ENCODE results near the gene PTGES. TPM values are rescaled to one million over a fixed set of nuclear protein-coding genes. Genes with fewer than 3 reads are reported as not detected.

The PTGES gene
- total RNA-seq, 1 donor from 2014 or later: 11.1 TPM

DNA sequence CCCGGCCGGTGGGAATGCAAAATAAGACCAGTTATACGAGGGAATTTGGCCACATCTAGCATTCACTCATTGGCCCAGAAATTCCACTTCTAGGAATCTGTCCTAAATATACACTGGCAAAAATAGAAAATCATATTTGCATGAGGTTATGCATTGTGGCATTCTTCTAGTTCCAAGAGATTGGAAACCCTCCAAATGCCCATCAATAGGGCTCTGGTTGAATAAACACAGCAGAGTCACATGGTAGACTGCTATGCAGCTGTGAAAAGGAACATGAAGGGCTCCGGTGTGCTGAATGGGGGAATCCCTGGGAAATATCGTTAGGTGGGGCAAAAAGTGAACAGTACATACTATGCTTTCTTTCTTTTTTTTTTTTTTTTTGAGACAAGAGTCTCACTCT, 36.8 kb downstream of the PTGES start:
- Histone ChIP-seq H3K4me3 (ENCODE audit: low read depth, low read length) (no peak overlapping the region), H3K27me3 (ENCODE audit: control insufficient read depth, insufficient read depth, low read length) (peaks cover 5% of the 10 kb centered on the region), H3K36me3 (ENCODE audit: control insufficient read depth, insufficient read depth, low read length) (no peaks in the 10 kb centered on the region)
- TF ChIP-seq, protein P1, sequence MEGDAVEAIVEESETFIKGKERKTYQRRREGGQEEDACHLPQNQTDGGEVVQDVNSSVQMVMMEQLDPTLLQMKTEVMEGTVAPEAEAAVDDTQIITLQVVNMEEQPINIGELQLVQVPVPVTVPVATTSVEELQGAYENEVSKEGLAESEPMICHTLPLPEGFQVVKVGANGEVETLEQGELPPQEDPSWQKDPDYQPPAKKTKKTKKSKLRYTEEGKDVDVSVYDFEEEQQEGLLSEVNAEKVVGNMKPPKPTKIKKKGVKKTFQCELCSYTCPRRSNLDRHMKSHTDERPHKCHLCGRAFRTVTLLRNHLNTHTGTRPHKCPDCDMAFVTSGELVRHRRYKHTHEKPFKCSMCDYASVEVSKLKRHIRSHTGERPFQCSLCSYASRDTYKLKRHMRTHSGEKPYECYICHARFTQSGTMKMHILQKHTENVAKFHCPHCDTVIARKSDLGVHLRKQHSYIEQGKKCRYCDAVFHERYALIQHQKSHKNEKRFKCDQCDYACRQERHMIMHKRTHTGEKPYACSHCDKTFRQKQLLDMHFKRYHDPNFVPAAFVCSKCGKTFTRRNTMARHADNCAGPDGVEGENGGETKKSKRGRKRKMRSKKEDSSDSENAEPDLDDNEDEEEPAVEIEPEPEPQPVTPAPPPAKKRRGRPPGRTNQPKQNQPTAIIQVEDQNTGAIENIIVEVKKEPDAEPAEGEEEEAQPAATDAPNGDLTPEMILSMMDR (IDR thresholded peaks at IDR 0.05; ENCODE audit: insufficient read depth, low read length, severe bottlenecking): no peak
- no peak for FAIRE-seq
- DNase-seq (ENCODE audit: low read depth): no peak

DNA sequence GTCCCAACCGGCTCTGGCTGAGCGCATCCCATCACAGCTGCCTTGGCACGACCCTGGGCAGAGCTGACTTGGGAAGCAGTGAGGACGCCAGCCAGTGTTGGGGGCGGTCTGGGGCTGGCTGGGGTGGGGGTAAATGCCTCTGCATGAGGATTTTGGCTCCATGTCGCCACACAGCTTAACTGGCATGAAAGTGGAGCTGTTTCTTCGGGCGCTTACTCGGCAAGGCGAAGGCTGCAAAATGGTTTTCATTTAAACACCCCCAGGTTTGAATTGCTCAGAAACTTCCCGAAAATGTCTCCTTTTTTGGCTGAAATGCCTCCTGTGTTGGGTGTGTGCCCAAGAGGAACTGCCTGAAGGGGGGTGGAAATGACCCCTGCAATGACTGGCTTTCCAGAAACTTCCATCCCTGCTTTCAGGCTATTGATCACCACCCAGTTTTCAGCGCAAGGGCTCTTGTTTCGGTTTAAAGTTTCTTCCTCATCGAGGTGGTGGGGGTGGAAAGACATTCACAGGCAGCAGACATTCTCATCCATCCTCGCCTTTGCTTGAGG, 38.3 kb downstream of the PTGES start:
- TF ChIP-seq, protein P1 (IDR thresholded peaks at IDR 0.05; ENCODE audit: insufficient read depth, low read length, severe bottlenecking): no peak
- no peaks in the 10 kb centered on the region for H3K36me3 ChIP-seq (ENCODE audit: control insufficient read depth, insufficient read depth, low read length)
- DNase-seq (ENCODE audit: low read depth): no peak
- no peak overlapping the region for H3K4me3 ChIP-seq (ENCODE audit: low read depth, low read length)
- no peak for FAIRE-seq
- peaks cover 4% of the 10 kb centered on the region for H3K27me3 ChIP-seq (ENCODE audit: control insufficient read depth, insufficient read depth, low read length)

DNA sequence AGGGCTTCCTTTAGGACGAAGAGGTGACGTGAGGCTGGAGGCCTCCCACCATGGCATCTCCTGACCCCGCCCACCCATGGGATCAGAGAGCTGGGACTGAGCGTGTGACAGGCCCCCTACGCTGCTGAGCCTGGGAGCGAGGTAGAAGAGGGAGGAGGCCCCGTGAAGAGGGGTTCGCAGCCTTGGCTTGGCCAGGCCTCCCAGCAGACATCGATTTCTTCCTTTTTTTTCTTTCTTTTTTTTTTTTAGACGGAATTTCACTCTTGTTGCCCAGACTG, 39.5 kb downstream of the PTGES start:
- TF ChIP-seq, protein P1 (IDR thresholded peaks at IDR 0.05; ENCODE audit: insufficient read depth, low read length, severe bottlenecking): no peak
- no peak for DNase-seq (ENCODE audit: low read depth)
- Histone ChIP-seq H3K36me3 (ENCODE audit: control insufficient read depth, insufficient read depth, low read length) (no peaks in the 10 kb centered on the region), H3K4me3 (ENCODE audit: low read depth, low read length) (no peak overlapping the region), H3K27me3 (ENCODE audit: control insufficient read depth, insufficient read depth, low read length) (peaks cover 1% of the 10 kb centered on the region)
- FAIRE-seq: no peak

DNA sequence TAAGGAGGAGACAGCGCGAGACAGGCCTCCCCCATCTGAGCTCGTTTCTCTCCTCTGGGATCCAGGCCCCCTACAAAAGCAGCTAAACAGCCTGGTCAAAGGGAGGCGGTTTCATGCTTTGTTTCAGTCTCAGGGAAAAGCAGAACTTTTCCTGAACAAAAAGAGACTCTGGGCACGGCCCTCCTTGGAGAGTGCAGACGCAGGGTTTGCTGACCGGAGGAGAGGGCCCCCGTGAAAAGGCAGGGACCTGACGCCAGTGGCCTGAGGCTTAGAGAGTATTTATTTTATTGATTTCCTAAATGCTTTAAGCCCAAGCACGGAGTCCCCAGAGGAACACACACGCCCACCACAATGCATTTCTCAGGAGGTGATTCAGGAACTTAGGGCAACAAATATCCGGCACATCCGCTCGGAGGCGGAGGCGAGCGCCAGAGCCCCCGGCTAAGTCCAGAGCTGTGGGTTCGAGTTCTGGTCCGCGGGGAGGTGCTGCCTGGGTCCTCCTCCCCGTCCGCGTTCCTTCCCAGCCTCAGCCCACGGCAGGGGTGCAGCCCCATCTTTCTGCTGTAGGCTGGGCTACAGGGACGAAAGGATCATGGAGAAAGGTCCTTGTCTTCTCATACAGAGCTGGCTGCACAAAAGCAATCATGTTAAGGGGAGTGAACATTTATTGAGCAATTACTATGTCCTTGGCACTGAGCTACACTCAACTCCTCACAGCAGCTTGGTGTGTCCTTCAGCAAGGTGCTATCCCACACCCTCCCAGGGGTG, 40.0 kb downstream of the PTGES start:
- TF ChIP-seq, protein P1 (IDR thresholded peaks at IDR 0.05; ENCODE audit: insufficient read depth, low read length, severe bottlenecking): no peak
- FAIRE-seq (no peak), DNase-seq (ENCODE audit: low read depth) (no peak)
- H3K36me3 ChIP-seq (ENCODE audit: control insufficient read depth, insufficient read depth, low read length): no peaks in the 10 kb centered on the region
- H3K27me3 ChIP-seq (ENCODE audit: control insufficient read depth, insufficient read depth, low read length): peaks cover 1% of the 10 kb centered on the region
- no peak overlapping the region for H3K4me3 ChIP-seq (ENCODE audit: low read depth, low read length)

DNA sequence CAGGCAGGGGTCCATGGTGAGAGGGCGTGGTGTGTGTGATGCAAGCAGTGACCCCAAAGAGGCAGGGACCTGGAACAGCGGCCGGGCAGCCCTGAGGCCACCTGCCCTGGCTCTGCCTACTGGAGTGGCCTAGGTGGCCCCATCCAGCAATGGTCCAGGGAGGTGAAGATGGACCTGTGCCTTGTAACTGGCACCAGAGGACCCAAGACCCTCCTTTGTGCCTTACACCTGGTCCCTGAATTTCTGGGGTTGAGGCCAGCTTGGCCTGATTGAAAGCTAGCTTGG, 42.7 kb downstream of the PTGES start:
- TF ChIP-seq, protein P1 (IDR thresholded peaks at IDR 0.05; ENCODE audit: insufficient read depth, low read length, severe bottlenecking): no peak
- Histone ChIP-seq H3K4me3 (ENCODE audit: low read depth, low read length) (no peak overlapping the region), H3K36me3 (ENCODE audit: control insufficient read depth, insufficient read depth, low read length) (no peaks in the 10 kb centered on the region), H3K27me3 (ENCODE audit: control insufficient read depth, insufficient read depth, low read length) (no peaks in the 10 kb centered on the region)
- no peak for DNase-seq (ENCODE audit: low read depth)
- FAIRE-seq: no peak

All from bronchial epithelial cell (primary cell).